ENCODE data around the gene ID1.

Gene ID1

DNA sequence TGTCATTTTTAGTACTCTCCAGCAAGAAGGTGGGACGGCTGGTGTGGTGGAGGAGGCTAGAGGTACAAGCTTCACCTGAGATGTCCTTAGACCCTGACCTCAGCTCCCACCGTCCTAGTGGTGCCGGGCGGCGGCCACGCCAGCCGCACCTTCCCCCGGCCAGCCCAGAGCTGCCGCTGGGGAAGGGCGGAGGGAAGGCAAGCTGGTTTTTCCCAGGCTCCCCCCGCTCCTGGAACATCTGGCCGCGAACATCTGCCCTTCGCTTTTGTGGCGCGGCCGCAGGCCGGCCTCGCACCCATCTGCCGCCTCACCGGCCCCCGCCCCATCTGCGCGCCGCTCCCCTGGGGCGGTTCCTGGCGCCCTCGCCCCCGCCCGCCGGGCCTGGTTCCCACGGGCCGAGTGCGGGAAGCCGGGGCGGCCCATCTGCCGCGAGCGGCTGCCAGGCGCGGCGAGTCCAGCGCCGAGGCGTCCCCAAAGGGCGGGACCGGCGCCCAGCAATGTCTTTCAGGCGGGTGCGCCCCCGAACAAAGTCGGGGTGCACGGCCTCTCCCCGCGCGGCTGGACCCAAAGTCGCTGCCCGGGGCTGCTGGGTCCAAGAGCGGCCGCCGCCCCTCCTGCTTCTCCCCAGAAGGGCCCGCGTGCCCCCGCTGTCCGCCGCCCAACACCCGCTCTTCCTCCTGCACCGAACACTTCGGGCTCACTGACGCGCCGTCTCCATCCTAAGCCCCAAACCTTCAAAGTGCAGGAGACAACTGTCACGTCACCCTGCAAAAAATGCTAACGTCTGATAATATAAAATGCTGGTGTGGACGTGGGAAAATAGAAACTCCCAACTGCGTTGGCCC, 17.3 kb upstream of the ID1 start:
- no peak for TF ChIP-seq CTCF (IDR thresholded peaks at IDR 0.05; ENCODE audit: low read depth, low read length)
- H3K4me3 ChIP-seq (ENCODE audit: low read depth, low read length) = peak overlapping the region; percentile 46

GRCh38 chr20:31590717-31591225, 14.3 kb upstream of the ID1 start:
- no peak for TF ChIP-seq CTCF (IDR thresholded peaks at IDR 0.05; ENCODE audit: low read depth, low read length)
- H3K4me3 ChIP-seq (ENCODE audit: low read depth, low read length) = no peak overlapping the region

GRCh38 chr20:31593221-31594001, 11.7 kb upstream of the ID1 start:
- no peak for TF ChIP-seq CTCF (IDR thresholded peaks at IDR 0.05; ENCODE audit: low read depth, low read length)
- no peak overlapping the region for H3K4me3 ChIP-seq (ENCODE audit: low read depth, low read length)

DNA sequence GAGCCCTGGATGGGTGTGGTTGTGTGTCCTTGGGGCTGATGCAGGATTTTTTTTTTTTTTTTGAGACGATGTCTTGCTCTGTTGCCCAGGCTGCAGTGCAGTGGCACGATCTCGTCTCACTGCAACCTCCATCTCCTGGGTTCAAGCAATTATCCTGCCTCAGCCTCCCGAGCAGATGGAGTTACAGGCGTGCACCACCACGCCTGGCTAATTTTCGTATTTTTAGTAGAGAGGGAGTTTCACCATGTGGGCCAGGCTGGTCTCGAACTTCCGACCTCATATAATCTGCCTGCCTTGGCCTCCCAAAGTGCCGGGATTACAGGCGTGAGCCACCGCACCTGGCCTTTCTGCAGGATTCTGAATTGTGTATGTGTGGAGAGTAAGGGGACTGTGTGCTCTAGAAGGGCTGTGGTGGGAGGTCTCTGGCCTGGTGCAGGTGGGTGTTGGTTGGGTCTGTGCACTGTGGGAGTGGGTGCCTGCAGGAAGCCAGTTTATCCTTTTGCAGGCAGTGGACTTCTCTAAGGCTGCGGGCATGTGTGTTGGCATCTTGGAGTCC, 11.0 kb upstream of the ID1 start:
- H3K4me3 ChIP-seq (ENCODE audit: low read depth, low read length) = no peak overlapping the region
- no peak for TF ChIP-seq CTCF (IDR thresholded peaks at IDR 0.05; ENCODE audit: low read depth, low read length)

DNA sequence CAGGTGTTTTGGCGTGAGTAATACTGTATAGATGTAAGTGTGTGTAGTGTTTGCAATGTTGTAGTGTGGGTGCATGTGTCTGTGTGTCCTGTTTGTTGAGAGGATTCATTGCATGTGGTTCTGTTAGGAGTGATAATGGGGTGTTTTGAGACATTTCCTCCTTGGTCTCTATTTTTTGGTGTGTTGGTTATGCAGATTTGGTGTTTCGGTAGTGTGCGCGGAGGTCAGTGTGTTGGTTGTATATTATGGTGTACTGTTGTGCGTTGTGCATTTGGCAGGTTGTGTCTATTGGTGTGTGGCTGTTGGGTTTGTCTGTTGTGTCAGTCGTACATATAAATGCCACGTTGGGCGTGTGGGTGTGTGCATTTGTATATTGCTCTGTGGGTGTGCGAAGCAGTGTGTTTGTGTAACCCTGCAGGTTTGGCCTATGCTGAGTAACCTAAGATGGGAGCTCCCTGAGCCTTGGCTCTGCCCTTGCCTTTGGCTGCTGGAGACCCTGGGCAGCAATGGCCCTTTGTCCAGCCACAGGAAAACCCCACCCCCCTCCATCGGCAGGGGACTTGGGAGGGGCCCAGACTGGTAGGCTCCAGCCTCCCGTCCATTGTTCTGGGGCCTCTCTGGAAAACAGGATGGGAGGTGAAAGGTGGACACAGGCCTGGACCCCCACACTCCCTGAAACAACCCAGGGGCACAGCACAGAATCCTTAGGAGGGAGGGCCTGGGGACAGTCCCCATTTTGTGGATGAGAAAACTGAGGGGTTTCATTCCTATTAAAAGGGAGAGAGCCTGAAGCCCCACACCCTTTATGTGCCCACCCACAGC, 10.3 kb upstream of the ID1 start:
- TF ChIP-seq CTCF (IDR thresholded peaks at IDR 0.05; ENCODE audit: low read depth, low read length) = no peak
- H3K4me3 ChIP-seq (ENCODE audit: low read depth, low read length) = no peak overlapping the region

GRCh38 chr20:31595380-31595653, 9.8 kb upstream of the ID1 start:
- no peak for TF ChIP-seq CTCF (IDR thresholded peaks at IDR 0.05; ENCODE audit: low read depth, low read length)
- H3K4me3 ChIP-seq (ENCODE audit: low read depth, low read length) = no peak overlapping the region

Data from WI38 (cell line).